Left ventricle myocardium inferior (tissue), 1 donor: Measurements from ENCODE around the gene NHS. TPM values are rescaled to one million over a fixed set of nuclear protein-coding genes. Genes with fewer than 3 reads are reported as not detected.

Experiments used
- DNase-seq: peaks from one replicate; pipeline ENCODE4 v3.0.0-alpha.2; 2020
- H3K27ac ChIP-seq: fragments of 200-600 bp; replicated peaks from 2 replicates; pipeline ENCODE4 v1.8.0; 2021
- H3K27me3 ChIP-seq: fragments of 200-600 bp; 2 replicates; pipeline ENCODE4 v1.8.0; 2021; ENCODE audit warnings: low read depth
- H3K36me3 ChIP-seq: fragments of 200-600 bp; 2 replicates; pipeline ENCODE4 v1.8.0; 2021
- H3K4me1 ChIP-seq: fragments of 200-600 bp; 2 replicates; pipeline ENCODE4 v1.8.0; 2021
- H3K4me3 ChIP-seq: fragments of 200-600 bp; 2 replicates; pipeline ENCODE4 v1.8.0; 2021; ENCODE audit warnings: mild to moderate bottlenecking, moderate library complexity
- H3K9me3 ChIP-seq: fragments of 200-600 bp; replicated peaks from 2 replicates; pipeline ENCODE4 v1.8.0; 2021
- intact Hi-C: fragments of 100-400 bp; cut with micrococcal nuclease; formaldehyde crosslinking; loops from one replicate; pipeline ENCODE4 v1.11.0; 2022
- total RNA-seq: library from RNA; stranded (reverse); fragmentation: NEBNext Ultra II Directional; extraction: Animal tissue kit (Norgen Biotek cat#: 25700); gene quantifications from one replicate; pipeline ENCODE4 v1.2.1, GENCODE V29; 2021
- TF ChIP-seq, protein P1 (sequence below): fragments of 200-600 bp; IDR thresholded peaks from 2 replicates; pipeline ENCODE4 v1.8.0; 2021; ENCODE audit warnings: antibody characterized with exemption, mild to moderate bottlenecking, borderline replicate concordance
- donor health status: DM: no; HTN: yes; CAD: no; lungs with severe emphysema.

Gene NHS
- total RNA-seq, 1 donor from 2014 or later, result 1.0 TPM

DNA sequence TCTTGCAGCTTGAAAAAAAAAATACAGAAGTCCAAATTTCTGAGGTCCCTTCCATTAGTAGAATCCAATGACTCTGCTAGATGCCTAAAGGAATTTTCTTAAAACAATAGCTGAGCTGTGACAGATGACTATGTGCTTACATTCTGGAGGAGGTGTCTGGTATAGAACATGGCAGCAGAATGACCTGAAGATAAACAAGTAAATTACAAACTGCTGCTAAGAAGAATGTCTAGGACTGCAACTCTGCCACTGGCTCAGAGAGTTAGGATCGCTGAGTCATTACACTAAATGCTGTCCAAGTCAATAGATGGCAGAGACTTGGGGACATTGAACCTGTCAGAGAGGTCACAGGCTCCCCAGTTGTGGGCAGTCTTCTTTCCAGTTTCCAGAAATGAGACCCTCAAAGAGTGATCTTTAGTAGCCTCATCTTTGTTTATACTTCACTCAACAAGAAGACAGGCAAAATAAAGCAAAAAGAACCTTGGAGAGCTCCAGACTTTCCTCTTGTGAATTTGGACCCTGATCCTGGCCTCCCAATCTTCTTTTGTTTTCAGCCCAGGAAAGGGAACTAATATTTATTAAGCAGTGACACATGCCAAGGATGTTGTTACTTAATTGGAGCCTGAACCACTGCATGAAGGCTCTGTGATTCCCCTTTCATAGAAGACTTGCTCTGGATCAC, 305.9 kb downstream of the NHS start:
- Histone ChIP-seq H3K9me3 (no peaks in the 10 kb centered on the region), H3K27me3 (no peaks in the 10 kb centered on the region), H3K36me3 (no peaks in the 10 kb centered on the region), H3K27ac (no peak overlapping the region), H3K4me1 (no peaks in the 10 kb centered on the region), H3K4me3 (no peak overlapping the region)
- DNase-seq, result no peak
- intact Hi-C loops, result no loop called here
- TF ChIP-seq, protein P1, sequence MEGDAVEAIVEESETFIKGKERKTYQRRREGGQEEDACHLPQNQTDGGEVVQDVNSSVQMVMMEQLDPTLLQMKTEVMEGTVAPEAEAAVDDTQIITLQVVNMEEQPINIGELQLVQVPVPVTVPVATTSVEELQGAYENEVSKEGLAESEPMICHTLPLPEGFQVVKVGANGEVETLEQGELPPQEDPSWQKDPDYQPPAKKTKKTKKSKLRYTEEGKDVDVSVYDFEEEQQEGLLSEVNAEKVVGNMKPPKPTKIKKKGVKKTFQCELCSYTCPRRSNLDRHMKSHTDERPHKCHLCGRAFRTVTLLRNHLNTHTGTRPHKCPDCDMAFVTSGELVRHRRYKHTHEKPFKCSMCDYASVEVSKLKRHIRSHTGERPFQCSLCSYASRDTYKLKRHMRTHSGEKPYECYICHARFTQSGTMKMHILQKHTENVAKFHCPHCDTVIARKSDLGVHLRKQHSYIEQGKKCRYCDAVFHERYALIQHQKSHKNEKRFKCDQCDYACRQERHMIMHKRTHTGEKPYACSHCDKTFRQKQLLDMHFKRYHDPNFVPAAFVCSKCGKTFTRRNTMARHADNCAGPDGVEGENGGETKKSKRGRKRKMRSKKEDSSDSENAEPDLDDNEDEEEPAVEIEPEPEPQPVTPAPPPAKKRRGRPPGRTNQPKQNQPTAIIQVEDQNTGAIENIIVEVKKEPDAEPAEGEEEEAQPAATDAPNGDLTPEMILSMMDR, result no peak

DNA sequence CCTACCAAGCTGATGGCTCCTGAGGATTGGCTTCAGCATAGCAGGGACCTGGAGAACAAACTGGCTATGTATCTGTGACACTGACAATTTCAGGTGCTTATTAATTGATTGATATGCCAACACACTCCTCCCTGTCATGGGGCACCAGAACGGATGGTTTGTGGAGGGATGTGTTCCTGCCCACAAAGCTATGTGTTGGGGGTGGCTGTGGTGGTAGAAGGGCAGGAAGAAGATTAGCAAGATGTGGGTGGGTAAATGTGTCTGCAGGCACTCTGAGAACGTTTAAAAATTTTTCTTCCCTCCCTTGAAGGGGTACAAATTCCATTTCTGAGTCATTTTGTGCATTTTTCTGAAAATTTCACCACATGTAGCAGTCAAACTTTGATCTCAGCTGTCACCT, 307.3 kb downstream of the NHS start:
- TF ChIP-seq, protein P1, result no peak
- Histone ChIP-seq H3K4me3 (no peak overlapping the region), H3K27ac (no peak overlapping the region), H3K36me3 (no peaks in the 10 kb centered on the region), H3K27me3 (no peaks in the 10 kb centered on the region), H3K9me3 (no peaks in the 10 kb centered on the region), H3K4me1 (no peaks in the 10 kb centered on the region)
- intact Hi-C loops, result no loop called here
- no peak for DNase-seq

DNA sequence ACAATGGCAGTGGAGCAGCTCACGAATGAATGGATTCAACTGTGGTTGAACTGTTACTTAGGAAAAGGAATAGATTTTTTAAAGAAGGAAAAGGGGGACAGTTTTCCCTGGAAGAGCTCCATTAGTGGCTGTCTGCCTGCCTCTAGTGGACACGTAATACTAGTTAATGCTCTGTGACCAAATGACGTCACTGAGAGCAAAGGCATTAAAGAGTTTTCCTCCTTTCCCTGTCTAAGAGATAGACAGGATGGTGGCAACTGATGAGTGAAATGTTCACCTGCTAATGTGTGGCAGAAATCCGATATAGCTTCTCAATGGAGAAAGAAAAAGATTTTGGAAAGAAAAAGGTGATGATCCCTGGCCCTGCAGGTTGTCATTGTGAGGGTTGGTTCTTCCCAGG, 310.0 kb downstream of the NHS start:
- no peak overlapping the region for H3K27ac ChIP-seq
- intact Hi-C loops, result no loop called here
- TF ChIP-seq, protein P1, result no peak

DNA sequence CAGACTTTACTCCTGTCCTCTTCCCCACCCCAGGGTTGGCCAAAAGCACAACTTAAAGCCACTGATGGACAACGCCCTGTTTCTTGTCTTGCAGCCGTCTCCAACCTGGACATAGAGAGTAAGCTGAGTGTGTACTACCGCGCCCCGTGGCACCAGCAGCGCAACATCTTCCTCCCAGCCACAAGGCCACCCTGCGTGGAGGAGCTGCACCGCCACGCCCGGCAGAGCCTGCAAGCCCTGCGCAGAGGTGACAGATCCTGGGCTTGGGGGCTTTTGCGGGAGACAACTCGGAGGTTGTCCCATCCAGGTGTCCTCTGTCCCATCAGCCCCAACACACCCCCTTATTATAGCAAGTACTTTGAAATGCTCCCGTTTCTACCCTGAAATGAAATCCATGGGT, 312.6 kb downstream of the NHS start:
- H3K4me1 ChIP-seq, result peaks cover 4% of the 10 kb centered on the region
- intact Hi-C loops, result no loop called here
- no peak overlapping the region for H3K4me3 ChIP-seq

More for the DNA sequence above, 310.0 kb downstream of the NHS start:
- Histone ChIP-seq H3K27me3 (no peaks in the 10 kb centered on the region), H3K36me3 (no peaks in the 10 kb centered on the region), H3K4me1 (peaks cover 3% of the 10 kb centered on the region), H3K9me3 (no peaks in the 10 kb centered on the region), H3K4me3 (no peak overlapping the region)
- no peak for DNase-seq

DNA sequence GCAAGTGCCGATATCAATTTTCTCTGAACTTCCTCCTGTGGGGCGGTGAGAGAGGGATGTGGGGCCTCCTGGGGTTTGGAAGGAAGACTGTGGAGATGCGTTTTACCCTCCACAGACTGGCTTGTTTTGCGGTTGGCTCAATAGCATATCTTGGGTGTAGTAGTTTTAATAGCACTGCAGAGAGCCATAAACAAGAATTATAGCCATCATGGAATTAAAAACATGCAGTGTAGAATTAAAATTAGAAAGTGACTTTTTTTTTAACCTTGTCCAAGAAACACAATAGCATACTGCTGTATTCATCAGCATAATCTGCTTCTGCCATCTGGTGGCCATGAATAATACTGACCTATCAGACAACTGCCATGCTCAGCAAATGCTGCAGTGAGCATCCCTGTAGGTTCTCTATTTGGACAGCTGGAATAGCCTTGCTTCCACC, 315.0 kb downstream of the NHS start:
- intact Hi-C loops, result loop anchor here (5.0 kb wide), 1 partner anchor 448 kb away; no protein-coding TSS in a partner anchor

More for the DNA sequence above, 312.6 kb downstream of the NHS start:
- DNase-seq, result no peak
- TF ChIP-seq, protein P1, result no peak
- Histone ChIP-seq H3K27ac (no peak overlapping the region), H3K27me3 (no peaks in the 10 kb centered on the region), H3K9me3 (no peaks in the 10 kb centered on the region), H3K36me3 (no peaks in the 10 kb centered on the region)

More for the DNA sequence above, 315.0 kb downstream of the NHS start:
- Histone ChIP-seq H3K9me3 (no peaks in the 10 kb centered on the region), H3K27ac (no peak overlapping the region), H3K36me3 (no peaks in the 10 kb centered on the region), H3K4me1 (peaks cover 4% of the 10 kb centered on the region), H3K27me3 (no peaks in the 10 kb centered on the region), H3K4me3 (no peak overlapping the region)
- TF ChIP-seq, protein P1, result peak; percentile 75
- no peak for DNase-seq
